Measurements from ENCODE around the gene CA12.

- TF ChIP-seq CTCF (IDR thresholded peaks at IDR 0.05 in 2 of 3, conservative IDR thresholded peaks at IDR 0.05 in 1 of 3; ENCODE audit: insufficient read depth in 2 of 3, low read depth in 1 of 3, low read length in 3 of 3) (no peak), POLR2A (conservative IDR thresholded peaks at IDR 0.05) (no peak), ZC3H11A (IDR thresholded peaks at IDR 0.05; ENCODE audit: low read depth, low read length) (no peak), MED1 (CRISPR knock-in tag; IDR thresholded peaks at IDR 0.05; ENCODE audit: borderline replicate concordance) (no peak), CHCHD3 (CRISPR knock-in tag; IDR thresholded peaks at IDR 0.05) (no peak), RCOR1 (IDR thresholded peaks at IDR 0.05; ENCODE audit: borderline replicate concordance in 1 of 2, low read depth in 2 of 2, low read length in 2 of 2) (no peak), ZBTB33 (CRISPR knock-in tag; IDR thresholded peaks at IDR 0.05) (no peak), TSC22D4 (tag; IDR thresholded peaks at IDR 0.05) (no peak), ZNF512 (tag; IDR thresholded peaks at IDR 0.05) (no peak), ELF1 (tag; IDR thresholded peaks at IDR 0.05) (no peak), ZNF347 (CRISPR knock-in tag; IDR thresholded peaks at IDR 0.05; ENCODE audit: low read depth) (no peak), FOXK2 (conservative IDR thresholded peaks at IDR 0.05 in 1 of 2, IDR thresholded peaks at IDR 0.05 in 1 of 2; ENCODE audit: low read depth in 2 of 2) (no peak), ZNF24 (IDR thresholded peaks at IDR 0.05) (no peak)
- TF ChIP-seq, protein P1, sequence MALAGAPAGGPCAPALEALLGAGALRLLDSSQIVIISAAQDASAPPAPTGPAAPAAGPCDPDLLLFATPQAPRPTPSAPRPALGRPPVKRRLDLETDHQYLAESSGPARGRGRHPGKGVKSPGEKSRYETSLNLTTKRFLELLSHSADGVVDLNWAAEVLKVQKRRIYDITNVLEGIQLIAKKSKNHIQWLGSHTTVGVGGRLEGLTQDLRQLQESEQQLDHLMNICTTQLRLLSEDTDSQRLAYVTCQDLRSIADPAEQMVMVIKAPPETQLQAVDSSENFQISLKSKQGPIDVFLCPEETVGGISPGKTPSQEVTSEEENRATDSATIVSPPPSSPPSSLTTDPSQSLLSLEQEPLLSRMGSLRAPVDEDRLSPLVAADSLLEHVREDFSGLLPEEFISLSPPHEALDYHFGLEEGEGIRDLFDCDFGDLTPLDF (CRISPR knock-in tag; IDR thresholded peaks at IDR 0.05), result no peak
Observed at GRCh38 chr15:63398456-63398855, 16.8 kb upstream of the CA12 start.
